GM10847 (cell line): ENCODE data around the gene KRTDAP.

ENCODE experiments used
- POLR2A ChIP-seq: IDR thresholded peaks from 2 replicates; pipeline ENCODE4 v1.6.1; 2011; ENCODE audit not compliant: insufficient read length; ENCODE audit errors: extremely low read depth

The KRTDAP gene

DNA sequence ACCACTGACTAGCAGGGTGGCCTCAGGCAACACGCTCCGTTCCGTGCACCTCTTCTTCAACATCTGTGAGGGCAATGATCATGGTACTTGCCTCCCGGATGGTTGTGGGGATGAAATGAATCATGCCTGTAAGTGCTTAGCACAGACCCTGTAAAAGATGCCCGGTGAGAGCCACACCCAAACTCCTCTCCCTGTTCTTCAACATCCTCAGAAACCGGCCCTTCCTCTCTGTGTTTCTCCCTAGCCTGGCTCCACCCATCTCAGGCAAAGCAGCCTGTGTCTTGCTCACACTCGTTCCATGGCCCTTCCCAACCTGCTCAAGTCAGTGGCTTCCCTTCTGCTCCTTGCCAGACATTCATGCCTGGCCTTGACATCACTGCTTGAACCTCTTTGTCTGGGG lies 29.0 kb upstream of the KRTDAP start:
- no peak for TF ChIP-seq POLR2A

DNA sequence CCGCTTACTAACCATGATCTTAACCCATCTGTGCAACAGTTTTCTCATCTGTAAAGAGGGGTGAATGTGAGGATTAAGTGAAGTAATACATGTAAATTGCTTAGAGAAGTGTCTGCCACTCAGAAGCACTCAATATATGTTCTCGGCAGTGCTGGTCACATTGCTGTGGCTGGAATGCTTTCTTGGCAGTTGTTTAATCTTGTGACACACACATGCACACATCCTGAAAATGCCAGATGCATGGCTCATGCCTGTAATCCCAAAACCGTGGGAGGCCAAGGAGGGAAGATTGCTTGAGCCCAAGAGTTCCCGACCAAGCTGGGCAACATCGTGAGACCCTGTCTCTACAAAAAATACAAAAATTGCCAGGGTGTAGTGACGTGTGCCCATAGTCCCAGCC lies 28.0 kb upstream of the KRTDAP start:
- TF ChIP-seq POLR2A, result no peak

DNA sequence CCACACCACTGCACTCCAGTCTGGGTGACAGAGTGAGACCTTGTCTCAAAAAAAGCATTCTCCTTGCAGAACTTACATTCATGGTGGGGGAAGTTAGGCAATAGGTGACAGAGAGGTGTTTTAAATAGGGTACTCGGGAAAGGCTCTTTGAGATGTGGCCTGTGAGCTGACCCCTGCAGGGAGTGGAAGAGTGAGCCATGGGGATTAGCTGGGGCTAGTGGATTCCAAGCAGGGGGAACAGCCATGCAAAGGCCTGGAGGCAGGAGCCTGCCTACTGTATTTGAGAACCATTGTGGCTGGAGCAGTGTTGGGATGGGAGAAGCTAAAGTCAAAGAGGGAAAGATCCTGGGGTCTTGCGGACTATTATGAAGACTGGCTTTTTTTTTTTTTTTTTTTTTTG lies 27.1 kb upstream of the KRTDAP start:
- no peak for TF ChIP-seq POLR2A

DNA sequence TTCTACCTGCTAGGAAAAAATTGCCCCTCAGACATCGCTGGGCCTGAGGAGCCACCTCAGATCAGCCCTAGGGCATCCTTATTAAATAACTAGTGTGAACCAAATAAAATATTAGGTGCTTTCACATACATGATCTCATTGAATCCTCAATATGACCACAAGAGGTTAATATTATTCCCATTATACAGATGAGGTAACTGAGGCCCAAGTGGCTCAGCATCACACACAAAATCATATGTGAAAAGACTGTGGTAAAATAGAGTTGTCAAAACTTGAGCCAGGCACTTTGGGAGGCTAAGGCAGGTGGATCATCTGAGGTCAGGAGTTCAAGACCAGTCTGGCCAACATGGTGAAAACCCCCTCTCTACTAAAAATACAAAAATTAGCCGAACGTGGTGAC lies 26.0 kb upstream of the KRTDAP start:
- no peak for TF ChIP-seq POLR2A

DNA sequence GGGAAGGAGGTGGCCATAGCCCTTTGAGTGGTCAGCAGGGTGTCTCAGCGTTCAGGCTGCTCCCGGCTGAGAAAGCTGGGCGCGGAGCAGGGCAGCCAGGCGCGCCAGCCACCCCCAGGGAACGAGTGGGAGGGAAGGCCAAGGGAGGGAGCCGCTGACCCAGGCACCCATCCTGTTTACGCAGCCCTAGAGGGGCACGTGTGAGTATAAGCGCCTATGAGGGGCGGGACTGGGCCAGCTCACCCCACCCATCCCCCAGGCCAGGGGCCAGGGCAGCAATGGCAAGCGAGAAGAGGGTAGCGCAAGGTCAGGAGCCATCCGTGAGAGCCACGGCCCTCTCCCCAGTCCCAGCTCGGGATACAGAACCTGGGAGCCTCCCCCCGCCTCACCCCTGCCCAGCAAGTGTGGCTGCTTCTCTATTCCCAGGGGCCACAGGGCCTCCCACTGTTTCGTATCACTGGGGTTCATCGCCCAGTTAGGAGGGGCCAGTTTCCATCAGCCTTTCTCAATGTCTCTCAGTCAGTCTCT lies 24.1 kb upstream of the KRTDAP start:
- TF ChIP-seq POLR2A, result no peak

DNA sequence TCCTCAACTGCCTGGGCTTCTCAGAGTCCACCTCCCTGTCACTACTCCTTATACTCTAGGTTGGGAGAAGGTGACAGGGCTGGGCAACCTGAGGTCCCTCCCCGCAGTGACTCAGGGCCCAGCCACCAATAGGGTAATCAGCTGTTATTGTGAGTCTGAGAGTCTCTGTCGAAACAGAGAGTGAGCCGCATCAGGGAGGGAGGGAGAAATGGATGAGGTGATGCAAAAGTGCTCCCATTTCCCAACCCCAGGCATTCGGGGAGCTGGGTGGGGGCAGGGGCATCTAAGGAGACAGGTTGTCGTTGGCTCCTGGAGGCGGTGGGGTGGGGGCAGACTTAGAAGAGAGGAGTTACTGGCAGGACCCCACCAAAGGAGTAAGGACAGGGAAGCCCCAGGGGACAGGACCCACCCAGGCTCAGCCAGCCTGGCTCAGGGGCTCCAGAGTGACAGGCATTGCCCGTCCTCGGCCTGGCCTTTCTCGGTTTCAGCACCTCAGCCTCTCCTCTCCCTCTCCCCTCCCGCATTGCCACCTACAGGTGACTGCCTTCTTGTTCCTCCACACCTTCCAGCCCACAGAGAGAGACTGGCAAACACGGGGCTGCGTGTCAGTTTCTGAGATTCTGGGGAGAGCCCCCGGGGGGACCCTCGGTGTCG lies 23.5 kb upstream of the KRTDAP start, which contains the start of gene DMKN:
TSS of gene DMKN (minus strand) at position 22 of the 654 bp plus-strand sequence. CDS start 174 bp downstream, outside the sequence.
- TF ChIP-seq POLR2A, result no peak

DNA sequence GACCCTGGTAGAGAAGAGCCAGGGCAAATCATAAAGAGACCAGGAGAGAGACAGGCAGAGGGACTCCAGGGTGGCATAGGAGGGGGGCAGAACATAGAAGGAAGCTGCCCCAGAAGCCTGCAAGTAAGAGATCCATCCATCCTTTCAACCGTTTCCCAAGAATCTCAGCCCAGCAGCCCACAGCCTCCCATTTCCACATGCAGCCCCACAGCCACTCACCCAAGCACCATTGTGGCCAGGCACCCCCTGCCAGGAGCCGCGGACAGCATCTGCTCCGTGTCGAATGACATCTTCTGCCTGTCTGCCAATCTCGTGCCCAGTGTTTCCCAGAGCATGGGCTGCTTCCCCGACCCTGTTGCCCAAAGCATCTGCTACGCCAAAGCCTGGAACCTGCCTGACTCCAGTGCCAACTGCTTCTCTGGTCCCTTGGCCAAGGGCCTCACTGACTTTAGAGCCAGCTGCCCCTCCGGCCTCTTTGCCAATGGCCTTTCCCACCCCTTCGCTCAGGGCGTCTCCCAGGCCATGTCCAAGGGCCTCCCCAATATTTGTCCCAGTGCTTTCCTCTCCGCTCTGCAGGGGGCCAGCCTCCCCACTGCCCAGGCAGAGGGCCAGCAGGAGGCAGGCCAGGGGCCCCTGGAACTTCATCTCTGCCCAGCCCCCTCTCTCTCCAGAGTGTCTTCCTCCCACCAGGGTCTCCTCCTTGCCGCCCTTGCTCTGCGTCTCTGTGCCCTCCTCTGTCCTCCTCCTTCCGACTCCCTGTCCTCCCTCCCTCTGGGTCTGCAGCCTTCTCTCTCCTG lies 22.8 kb upstream of the KRTDAP start:
- no peak for TF ChIP-seq POLR2A

DNA sequence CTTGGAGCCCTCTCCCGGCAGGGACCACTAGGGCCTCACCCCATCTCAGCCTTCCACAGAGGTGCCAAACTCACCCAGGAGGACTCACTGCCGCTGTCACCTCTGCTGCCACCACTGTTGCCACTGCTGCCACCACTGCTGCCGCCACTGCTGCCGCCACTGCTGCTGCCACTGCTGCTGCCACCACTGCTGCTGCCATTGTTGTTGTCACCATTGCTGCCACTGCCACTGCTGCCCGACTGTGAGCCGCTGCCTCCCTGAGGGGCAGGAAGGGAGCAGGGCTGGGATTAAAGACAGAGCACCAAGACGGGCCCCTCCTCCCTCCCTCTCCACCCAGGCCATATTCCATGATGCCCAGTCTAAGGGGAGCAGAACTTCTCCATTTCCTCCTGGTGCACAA lies 21.1 kb upstream of the KRTDAP start:
- no peak for TF ChIP-seq POLR2A

DNA sequence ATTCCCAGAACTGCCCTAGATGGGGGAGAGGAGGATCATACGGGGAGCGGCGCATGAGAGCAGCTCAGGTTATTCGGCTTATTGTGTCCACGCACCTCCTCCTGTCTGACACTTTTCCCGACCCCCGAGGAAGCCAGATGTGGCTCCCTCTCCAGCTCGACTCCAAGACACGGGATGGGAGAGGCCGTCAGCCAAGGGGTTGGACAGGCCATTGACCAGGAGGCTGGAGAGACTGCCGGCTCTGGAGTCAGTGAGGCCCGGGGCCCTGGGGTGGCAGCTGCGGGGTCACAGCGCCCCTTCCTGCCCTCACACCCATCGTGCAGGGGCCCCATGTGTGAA lies 20.3 kb upstream of the KRTDAP start:
- no peak for TF ChIP-seq POLR2A

DNA sequence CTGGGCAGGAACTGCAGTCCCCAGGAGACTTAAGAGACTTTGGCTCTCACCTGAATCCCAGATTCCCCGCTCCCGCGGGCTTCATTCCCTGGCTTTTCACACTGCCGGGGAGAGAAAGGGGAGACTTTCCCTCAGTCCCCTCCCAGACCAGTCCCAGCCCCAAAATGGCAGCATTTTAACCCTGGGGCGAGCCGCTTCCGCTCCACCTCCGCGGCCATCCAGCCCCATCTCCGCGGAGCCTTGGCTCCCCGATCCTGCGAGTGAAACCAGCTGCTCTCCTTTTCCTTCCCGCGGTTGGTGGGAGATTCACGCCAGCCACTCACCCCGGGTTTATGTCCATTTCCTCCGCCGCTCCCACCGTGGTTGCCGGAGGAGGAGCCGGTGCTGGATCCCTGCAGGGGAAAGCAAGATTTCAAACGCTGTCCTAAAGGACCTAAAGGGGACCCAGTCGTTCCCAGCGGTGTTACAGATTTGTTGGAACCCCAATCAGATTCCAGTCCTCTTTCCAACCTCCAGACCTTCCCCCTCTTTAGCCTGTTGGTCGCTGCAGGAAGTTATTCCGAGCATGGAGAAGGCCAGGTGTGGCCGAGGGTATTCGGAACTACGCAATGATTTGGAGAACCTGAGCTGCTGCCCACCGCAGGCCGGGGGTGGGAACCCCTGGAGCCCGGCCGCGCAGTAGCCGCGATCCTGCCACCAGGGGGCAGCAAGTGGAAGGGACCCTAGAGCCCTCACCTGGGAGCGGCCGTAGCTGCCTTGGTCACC lies 19.8 kb upstream of the KRTDAP start:
- no peak for TF ChIP-seq POLR2A

DNA sequence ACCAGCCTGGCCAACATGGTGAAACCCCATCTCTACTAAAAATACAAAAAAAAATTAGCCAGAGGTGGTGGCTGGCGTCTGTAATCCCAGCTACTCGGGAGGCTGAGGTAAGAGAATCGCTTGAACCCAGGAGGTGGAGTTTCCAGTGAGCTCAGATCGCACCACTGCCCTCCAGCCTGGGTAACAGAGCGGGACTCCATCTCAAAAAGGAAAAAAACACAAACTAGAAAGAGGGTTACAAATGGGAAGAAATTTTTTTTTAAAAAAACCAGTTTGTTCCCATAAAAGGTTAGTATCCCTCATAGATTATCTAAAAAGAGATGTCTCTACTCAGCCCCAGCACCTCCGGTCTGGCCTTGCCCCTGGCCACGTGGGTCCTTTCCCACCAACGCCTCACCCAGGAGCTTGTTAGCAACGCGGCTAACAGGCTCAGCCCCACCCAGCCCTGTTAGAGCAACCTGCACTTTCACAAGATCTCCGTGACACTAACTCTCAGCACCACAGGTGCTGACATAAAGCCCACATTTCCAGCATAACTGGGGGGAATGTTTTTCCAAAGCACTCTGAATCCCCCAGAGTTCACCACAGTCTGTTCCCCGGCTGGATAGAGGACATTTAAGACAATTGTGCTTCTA lies 18.9 kb upstream of the KRTDAP start:
- no peak for TF ChIP-seq POLR2A

DNA sequence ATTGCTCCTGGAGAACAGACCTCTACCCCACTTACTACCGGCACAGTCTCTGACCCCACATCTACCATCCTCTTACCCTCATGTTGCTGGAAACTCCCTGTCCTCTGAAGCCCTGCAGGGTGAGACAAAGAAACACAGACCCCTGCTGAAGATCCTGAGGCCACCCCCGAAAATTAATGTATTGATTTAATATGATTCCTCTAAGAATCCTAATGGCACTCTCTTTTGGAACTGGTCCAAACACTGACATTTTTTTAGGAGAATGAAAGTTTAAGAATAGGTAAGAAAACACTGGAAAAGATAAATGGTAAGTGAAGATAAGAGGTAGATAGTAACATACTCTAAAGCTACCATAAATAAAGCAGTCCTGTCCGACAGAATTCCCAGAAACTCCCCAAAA lies 17.9 kb upstream of the KRTDAP start:
- TF ChIP-seq POLR2A, result no peak

DNA sequence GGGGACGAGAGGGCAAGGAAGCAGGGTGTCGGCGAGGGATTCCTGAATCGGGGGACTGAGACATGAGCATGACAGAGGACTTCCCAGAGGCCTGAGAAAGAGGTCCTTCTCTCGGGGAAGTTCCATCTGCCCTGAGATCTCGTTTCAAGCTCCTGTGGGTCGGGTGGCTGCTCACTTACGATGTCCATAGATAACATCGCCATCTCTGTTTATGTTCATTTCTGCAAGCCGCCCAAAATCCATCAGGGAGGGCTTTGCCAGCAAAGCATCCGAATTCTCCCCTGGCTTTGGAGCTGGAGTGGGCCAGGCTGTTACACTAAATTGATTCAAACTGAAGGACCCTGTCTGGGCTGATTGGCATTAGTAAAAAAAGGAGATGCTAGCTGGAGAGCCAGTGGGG lies 17.3 kb upstream of the KRTDAP start:
- no peak for TF ChIP-seq POLR2A

DNA sequence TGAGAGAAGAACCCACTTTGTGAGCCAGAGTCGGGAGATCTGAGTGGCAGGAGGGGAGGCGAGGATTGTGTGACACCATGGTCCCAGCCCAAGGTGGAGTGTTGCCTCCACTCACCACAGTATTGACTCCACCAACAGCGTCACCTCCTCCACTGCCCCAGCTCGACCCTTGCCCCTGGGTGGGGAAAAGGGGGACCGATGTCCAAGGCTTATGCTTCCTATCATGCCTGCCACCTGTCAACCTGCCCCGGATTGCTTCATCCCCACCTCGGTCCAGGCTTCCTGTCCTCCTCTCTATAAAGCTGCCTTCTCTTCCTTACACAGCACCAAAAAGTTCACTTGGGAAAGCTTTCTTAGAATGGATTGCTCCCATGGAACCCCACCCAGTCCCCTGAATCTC lies 15.7 kb upstream of the KRTDAP start:
- TF ChIP-seq POLR2A, result no peak

DNA sequence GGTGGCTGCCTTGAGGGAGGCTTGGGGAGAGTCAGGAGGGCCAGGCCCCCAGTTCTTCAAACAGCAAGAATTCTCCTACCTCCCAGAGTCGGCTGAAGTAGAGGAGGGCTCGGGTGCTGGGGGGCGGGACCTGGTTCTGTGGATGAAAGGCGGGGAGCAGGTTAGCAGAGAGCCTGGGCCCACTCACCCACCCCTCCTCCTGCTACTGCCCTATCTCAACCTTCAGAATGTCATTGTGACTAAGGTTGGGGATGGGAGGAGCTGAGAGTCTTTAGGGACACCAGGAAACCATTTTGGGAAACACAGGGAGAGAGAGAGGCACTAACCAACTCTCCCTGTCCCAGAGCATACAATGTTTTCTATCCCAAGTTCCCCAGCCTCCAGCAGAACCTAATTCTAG lies 12.5 kb upstream of the KRTDAP start:
- TF ChIP-seq POLR2A, result no peak

DNA sequence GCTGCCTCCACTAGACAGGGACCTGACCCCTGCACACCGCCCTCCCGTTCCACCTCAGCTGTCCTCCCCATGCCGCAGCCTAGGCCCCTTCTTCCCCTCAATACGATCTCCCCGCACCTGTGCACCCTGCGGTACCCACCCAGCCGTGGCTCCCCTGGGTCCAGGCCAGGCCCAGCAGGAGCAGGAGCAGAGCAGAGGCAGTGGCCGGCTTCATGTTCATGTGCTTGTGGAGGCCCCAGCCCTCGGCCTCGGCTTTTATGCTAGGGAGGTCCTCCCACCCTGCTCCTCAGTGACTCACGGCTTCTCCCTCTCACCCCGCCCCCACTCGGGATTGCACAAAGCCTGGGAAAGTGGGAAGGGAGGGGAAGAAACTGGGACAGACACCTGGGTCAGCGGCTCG lies 11.4 kb upstream of the KRTDAP start:
- no peak for TF ChIP-seq POLR2A

DNA sequence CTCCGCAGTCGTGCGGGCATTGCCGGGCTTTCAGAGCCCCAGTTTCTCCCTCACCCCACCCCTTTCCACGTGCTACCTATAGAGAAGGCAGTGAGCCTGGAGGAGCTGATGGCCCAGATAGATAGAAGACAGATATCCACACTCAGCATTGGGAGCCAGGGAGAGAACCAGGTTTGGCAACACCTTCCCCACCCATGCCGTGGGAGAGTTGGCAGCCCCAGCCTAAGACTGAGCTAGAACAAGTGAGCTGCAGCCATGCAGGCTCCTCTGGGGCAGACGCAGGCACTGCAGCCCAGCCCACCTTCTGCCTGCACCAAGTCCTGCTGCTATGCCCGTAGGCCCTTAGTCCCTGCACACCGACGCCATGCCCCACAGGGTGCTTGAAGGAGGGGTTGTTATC lies 10.3 kb upstream of the KRTDAP start:
- TF ChIP-seq POLR2A, result no peak
